Endothelial cell of hepatic sinusoid (primary cell): ENCODE measurements around the gene PRKAG2.
"Not testable (repeated sequence)": the region's sequence is repeated elsewhere in the genome, so short reads cannot be mapped to it uniquely, and the experiment has no call there.

Experiments used
- in situ Hi-C: cut with HindIII; loops from 2 replicates; pipeline ENCODE4 v1.10.0; 2017; ENCODE audit warnings: low sequenced_read_pairs

Gene PRKAG2

DNA sequence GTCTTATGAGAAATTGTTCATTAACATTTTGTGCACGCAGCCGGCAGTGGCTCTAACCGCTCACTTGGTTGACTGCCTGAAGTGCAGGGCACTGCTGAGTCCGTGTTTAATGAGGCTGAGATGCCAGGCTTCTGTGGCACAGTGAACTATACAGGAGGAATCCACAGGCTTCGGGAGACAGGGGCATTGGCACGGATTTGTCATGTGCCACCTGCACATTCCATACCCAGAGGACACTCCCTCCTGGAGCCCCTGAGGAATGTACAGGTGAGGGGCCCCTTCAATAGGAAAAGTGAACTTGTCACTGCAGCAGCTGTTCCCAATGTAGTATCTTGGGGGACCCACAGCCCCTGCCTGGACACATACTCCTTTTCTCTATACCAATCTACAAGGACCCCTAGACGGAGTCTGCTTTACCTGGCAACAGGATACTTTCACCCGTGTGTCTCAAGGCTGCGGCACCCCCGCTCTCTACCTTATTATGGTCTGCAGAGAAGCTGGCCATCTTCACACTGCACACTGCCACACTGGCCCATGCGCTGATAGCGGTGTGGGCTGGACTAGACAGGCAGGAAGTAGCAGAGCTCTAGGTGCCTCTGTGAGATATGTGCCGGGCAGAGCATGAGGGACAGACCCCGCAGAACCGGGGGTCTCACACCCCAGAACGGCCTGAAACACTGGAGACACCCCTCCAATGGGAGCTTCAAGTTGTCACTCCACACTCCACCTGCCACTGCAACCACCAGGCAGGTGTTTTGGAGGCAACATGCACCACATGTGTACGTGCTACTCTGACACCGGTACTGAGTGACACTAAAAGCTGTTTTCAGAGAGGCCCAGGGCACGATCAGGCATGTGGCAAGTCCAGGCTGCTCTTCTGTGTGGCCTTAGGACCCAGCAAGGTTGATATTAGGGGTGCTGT lies 285.8 kb downstream of the PRKAG2 start:
- in situ Hi-C loops, result no loop called here

DNA sequence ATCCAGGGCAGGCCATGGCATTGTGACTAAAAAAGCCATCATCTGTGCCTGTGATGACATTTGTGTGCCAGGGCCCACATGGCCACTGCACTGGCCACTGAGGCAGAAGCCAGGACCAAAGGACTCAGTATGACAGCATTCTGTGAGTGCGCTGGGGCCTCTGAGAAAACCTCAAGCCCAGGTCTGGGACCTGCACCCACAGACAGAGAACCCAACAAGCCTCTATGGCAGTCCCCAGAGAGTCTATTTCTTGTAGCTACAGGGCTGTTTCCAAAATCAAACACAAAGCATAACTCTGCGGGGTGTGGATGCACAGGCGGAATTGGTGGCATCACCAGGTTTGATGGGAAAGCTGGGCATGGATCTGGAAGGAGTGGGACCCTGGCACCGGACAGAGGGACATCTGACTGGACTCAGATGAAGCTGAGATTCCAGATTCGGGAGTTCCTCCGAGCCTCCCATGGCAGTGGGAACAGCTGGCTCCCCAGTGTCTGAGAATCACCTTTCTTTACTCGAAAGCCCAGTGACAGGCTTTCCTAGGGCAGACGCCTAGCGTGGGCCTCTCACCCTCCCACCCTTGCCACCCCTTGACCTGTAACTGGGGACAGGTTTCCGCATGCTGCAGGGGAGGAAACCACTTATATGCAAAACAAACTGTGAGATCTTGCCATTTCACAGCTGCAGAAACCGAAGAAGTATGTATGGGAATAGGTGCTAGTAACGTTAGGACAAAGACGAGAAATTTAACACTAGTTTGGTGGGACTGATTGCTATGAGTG lies 286.7 kb downstream of the PRKAG2 start:
- in situ Hi-C loops, result no loop called here

- in situ Hi-C loops, result no loop called here
Measured at GRCh38 chr7:151588982-151589381, 287.9 kb downstream of the PRKAG2 start.

DNA sequence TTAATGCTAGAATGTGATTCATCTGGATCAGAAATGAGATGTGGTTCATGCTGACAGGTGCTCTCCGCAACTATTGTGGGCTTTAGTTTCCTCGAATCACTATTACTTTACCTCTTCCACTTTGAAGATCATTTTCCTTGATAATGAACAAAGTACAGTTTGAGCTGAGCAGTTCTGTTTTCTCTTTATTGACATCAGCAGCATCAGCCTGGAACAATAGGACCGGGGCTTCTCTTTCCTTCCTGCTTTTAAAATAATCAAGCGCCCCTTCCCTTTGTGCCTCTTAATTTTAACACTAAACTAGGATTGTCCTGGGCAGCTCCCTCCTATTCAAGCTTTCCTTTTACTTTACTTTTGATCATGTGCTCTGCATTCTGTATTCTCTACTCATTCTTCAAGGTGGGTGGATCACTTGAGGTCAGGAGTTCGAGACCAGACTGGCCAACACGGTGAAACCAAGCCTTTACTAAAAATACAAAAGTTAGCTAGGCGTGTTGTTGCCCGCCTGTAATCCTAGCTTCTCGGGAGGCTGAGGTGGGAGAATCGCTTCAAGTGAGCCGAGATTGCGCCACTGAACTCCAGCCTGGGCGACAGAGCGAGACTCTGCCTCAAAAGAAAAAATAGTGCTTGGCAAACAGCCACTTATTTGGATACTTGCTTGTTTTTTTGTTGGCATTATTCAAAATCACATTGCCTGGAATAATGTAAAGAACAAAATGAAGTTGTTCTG lies 290.2 kb downstream of the PRKAG2 start:
- in situ Hi-C loops, result no loop called here

DNA sequence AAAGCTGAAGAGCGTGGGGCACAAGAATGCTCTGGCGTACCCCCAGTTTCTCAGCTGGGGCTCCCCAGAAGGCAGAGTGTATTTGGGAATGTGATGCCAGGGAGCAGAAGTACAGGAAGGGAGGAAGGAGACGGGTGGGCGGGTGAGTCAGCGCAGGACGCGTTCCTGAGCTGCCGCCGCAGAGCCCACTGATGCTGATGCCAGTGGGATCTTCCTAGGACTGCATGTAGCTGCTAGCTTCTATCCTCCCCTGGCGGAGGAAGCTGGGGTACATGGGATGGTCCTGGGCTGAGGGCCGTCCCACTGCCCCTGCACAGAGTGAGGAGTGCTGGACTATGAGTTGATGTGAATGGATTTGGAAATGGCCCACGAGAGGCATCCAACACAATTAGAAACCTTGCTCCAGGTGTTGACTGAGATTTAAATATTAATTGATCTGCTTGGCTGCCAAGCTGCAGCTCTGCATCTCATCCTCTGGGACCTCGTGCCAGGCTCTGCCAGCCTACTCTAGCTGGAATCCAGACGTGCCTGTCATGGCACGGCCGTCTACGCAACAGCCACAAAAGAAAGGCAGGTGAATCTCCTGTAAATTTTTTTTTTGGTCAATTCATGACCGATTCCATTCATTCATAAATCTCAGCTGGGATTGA lies 291.0 kb downstream of the PRKAG2 start:
- in situ Hi-C loops, result no loop called here

DNA sequence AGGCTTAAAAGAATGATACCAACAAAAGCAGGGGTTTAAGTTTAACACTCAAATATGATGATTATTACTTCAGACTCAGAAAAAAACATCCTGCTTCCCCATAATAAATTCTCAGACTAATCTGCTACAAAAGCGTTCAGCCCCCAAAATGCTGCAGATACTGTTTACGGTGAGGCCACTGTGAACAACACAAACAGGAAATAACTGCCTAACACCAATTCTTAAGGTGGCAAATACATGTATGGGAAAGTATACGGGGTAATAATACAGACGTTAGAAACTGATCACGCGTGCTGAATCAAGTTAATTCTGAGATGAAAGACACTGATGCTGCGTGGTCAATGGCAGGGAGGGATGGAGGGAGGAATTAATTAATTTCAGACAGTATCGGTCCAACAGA lies 295.2 kb downstream of the PRKAG2 start:
- in situ Hi-C loops, result no loop called here

- in situ Hi-C loops, result no loop called here
Measured at GRCh38 chr7:151579644-151580043, 297.3 kb downstream of the PRKAG2 start.

- in situ Hi-C loops, result no loop called here
Measured at GRCh38 chr7:151575410-151575809, 301.5 kb downstream of the PRKAG2 start.

- in situ Hi-C loops, result not testable (repeated sequence)
Measured at GRCh38 chr7:151573046-151573445, 303.9 kb downstream of the PRKAG2 start.

DNA sequence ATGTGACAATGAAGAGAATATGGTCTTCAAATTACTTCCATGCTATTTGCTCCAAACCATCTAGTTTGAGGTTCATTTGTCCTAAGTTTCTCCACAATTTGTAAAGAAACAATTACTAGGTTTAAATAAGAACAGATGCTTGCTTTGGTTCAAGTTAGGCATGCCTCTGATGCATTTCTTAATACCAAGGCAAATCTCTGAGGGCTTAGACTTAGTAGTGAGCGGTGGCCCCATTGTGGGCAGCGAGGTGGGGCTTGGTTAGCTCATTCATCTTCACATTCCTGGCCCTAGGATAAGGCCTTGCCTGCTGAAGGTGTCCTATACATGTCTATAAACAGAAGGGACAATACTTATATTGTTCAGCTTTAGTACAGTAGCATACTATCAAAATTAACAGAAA lies 304.8 kb downstream of the PRKAG2 start:
- in situ Hi-C loops, result no loop called here

DNA sequence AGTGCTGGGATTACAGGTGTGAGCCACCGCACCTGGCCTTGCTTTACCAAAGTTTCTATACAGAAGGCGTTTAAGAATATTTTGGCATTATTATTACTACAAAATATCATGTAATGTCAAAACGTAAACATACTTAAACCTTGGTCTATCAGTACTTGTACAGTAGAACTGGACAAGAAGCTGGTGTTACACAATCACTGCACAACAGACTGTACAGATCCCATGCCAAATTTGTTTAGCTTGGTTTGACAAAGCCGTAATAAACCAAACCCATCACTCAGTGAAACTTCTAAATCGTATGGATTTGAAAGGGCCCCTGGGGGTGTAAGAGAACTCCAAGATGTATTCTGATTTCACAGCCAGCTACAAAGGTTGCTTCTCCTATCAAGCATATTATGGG lies 305.4 kb downstream of the PRKAG2 start:
- in situ Hi-C loops, result no loop called here

DNA sequence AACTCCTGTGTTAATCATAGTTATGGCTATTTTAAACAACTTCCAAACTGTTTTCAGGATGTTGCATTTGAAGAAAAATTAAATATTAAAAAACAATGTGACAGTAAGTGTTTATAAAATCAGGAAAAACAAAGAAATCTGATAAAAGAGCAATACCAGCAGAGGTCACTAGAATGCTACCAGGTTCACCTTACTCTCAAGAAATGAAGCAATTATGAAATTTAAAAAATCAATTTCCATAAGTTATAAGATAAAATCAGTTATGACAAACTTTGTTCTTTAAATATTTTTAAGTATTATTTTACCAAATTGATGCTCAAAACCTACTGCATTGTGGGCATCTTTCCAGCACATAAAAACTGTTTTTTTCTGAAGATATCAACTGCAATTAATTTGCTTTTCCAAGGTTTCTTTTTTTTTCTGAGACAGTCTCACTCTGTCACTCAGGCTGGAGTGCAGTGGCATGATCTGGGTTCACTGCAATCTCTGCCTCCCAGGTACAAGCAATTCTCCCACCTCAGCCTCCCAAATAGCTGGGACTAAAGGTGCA lies 306.5 kb downstream of the PRKAG2 start:
- in situ Hi-C loops, result no loop called here

DNA sequence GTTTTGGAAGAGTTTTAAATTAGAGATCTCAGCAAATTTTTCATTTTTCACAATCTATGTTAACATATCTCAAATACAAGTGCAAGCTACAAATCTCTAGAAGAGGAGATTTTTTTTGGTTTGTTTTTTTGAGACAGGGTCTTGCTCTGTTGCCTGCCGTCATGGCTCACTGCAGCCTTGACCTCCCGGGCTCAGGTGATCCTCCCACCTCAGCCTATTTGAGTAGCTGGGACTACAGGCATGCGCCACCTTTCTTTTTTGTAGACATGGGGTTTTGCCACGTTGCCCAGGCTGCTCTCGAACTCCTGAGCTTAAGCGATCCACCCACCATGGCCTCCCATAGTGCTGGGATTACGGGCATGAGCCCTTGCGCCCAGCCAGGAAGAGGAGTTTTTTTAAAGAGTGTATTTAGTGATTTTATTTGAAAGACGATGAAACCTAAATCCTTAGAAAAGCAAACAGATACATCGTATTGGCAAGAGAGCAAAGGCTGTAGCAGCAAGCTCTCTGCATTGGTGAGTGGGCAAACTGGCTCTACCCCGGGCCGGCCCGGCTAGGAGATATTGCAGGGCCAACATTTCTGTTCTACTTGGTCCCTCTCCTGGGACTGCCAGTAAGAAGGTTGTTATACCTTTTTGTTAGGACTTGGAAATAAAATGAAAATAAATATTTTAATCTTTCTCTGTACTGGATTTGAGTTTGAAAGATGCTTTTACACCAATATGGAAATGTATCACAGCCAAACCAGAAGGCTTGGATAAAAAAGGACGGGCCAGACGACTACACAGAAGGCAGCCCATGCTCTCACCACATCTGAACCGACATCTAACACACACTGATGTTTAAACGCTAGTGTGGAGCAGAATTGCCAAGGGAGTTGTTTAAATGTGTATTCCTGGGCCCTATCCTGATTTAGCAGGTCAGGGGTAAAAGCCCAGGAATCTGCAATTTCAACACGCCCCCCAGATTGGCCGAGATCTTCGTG lies 307.7 kb downstream of the PRKAG2 start:
- in situ Hi-C loops, result no loop called here

DNA sequence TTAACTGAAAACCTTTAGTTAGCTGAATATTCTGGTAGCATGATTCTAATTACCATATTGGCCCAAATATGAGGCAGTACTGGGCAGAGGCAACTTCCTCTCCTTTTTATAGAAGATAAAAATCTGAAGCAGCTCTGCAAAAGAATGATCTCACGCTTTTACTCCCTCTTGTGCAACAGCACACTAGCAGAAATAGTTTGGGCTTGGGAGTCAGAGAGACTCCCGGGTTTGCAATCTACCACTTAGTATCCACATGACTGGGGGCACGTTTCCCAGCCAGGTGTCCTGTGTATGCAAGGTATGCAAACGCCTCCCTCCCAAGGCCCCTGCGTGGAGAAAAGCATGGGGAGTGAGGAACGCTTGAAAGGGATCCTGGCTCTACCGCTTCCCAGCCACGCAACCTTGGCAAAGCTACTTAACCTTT lies 310.0 kb downstream of the PRKAG2 start:
- in situ Hi-C loops, result no loop called here

GRCh38 chr7:151565541-151565940 lies 311.4 kb downstream of the PRKAG2 start:
- in situ Hi-C loops, result no loop called here

GRCh38 chr7:151560243-151560642 lies 316.7 kb downstream of the PRKAG2 start:
- in situ Hi-C loops, result no loop called here

GRCh38 chr7:151559557-151560183 lies 317.2 kb downstream of the PRKAG2 start:
- in situ Hi-C loops, result no loop called here

DNA sequence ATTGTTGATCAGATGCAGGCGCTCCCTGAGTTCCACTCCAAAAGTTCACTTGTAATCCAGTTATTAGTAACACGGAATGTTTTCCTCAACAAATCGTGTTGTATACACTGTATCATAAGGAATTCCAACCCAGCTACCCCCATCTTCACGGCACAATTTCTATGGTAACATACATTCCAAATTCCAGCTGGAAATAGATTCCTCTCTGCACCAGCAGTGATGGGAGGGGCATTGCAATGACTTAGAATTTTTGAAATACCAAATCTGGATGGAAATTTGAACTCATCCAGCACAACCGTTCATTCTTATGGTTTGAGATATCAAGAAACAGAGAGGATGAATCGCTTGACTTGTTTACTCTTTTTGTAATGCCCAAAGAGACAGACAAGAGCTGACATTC lies 318.3 kb downstream of the PRKAG2 start:
- in situ Hi-C loops, result no loop called here

DNA sequence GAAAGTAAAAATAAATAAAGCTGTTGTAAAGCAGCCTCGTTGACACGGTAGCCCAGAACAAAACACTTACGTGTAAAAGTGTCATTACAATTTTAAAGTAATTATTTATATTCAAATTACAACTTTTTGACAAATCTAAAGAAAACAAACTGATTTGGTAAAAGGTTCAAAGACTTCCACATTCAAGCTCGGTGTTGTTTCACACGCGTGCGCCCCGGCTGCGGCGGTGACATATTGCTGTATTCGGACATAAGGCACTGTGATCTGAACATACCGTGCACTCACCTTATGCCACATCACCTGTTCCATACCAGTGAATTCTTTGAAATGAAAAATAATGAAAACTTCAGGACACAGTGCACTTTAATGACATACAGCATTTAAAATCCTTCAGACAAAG lies 320.3 kb downstream of the PRKAG2 start:
- in situ Hi-C loops, result no loop called here
